GM21515 (cell line): ENCODE measurements around the gene WDR86.
A peak's percentile ranks its signal among the peaks of the same experiment; 100 is the strongest.

Source experiments
- ATAC-seq: cut with Tn5 transposase; IDR thresholded peaks from one replicate; pipeline ENCODE4 v1.9.1; 2021; ENCODE audit not compliant: unreplicated experiment

Gene WDR86

DNA sequence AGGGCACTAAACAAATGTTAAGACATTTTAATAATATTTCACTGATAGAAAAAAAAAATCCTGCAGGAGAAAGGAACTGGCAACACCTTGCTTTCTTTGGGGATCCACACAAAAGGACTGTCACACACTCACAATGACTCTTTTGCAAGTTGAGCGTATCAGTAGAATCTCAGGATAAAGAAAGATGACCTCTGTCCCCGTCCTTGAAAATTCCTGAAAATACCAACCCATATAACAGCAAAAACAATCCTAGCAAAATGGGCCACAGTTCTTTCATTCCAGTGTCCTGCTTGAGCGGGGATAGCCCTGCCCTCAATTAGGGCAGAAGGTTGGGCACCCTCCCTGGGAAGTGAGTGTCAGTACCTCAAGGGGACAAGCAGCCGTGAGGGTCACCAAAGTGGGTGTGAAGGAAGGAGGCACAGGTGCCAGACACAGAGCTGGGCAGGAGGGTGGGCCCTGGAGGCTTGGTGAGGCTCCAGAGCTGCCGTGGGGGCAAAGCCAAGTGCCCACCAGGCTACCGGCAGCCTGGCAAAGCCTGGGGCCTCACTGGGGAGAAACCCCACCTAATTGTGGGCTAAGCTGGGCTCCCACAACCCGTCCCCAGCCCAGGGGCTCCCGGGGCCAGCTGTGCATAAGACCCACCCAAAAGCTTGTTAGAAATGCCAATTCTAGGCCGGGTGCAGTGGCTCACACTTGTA is 2.8 kb downstream of the WDR86 start:
- no peak for ATAC-seq

DNA sequence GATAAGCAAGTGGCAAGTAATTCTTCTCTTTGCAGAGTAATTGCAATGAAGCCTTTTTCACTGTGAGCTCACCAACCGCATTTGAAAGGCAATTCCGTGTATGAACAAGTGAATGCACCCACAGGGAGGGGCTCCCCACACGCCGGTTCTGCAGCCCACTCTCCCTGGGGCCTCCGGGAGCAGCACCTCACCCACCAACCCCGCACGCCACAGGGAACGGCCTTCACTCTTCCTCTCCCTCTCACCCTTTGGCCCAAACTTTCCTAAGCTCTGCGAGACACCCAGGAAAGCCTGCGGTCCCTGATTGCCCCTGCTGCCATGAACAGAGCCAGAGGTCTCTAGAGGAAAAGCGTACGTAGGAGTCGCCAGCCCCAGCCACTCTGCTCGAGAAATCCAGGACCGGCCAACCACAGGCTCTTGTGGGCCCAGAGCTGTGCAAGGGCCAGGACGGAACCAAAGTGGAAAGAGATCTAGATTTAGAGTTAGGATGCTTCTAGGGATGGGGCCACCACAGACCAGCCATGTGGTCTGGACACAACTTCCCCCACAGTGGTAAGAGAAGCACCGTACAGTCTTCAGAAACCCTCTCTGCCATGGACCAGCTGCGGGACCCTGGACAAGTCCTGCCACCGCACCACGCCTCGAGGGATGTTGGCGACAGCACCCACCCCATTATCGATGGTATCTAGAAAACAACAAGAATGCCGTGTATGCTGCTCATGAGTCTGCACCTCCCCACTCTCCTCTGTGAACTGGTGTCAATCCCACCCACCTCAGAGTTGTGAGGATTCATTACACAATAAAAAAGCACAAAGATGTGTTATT is 3.6 kb downstream of the WDR86 start:
- no peak for ATAC-seq

DNA sequence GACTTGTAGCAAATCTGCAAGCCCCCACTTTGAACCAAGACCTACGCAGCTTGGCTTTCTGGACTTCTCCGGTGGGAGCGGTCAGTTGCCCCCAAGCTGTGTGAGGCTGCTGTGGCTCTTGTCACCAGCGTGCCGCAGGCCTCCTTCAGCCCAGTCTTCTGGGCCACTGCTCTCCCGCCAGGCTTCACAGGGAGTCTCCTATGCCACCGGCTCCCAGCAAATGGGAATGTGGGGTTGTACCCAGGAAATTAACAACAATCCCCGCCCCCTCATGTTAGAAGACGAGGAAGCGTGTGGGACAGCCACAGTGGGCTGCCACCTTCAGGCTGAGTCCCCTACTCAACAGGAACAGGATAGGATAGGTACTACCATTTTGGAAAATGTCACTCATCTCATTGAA is 4.2 kb downstream of the WDR86 start:
- no peak for ATAC-seq

DNA sequence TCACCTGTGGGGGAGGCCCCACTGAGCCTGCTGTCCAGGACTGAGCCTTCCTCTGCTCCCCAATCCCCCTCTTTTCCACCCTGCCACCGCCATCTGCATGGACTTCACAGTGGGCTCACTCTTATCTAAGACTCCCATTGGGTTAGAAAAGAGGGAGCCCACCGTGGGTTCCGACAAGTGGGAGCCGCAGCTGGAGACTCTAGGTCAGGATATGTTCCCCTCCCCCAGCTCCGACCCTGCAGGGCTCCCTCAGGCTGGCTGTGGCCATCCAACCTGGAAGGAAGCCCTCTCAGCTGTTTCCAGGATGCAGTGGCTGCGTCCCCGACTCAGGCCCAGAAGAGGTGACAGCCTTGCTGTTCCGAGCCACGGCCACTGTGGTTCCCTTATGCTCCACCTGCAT is 4.8 kb downstream of the WDR86 start:
- no peak for ATAC-seq

GRCh38 chr7:151404216-151405011 is 5.4 kb downstream of the WDR86 start:
- no peak for ATAC-seq

DNA sequence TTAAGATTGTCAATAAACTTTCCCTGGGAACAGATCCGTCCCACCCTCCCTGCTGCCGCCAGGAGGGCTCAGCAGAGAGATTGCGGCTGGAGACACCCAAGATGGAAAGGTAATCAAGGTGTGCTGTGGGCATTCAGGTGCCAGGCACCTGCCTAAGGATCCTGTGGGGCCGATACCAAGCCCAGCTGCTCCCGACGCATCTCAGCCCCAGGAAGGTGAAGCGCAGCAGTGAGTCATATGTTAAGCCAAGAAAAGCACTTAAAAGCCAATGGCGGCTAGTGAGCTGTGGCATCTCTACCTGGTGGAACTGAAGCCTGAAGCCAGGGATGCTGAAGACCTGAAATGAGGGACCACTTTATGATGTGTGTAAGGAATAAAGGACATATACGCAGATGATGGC is 6.1 kb downstream of the WDR86 start:
- no peak for ATAC-seq

DNA sequence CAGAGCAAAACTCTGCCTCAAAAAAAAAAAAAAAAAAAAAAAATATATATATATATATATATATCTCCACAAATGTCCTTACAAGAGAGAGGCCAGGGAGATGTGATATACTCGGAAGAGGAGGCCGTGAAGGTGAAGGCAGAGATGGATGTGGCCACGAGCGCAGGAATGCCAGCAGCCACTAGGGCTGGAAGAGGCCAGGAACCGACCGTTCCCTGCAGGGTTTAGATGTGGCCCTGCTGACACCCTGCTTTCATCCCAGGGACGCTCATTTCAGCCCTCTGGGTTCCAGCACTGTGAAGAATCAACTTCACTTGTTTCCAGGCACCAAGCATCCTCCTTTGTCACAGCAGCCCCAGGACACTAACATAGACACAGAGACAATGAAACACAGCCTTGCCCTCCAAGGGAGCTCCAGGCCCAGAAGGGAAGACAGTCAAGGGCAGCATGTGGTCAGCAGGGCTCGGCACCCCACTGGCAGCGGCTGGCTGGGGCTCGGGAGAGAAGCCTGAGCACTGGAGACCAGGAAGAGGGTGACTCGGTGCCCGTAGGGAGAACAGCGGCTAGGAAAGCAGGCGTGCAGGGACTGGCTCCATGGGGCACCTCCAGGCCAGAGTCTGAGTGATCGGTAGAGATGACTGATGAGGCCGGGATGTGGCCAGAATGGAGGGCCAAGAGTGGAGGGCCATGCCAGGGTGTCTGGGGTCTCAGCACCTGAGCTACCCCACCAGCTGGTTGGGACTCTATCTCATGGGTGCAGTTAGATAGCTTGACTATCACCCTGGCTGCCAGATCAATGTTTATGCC is 7.6 kb downstream of the WDR86 start:
- no peak for ATAC-seq

- ATAC-seq: peak; percentile 62
These were observed 9.1 kb downstream of the WDR86 start for GRCh38 chr7:151400626-151401315.

GRCh38 chr7:151399906-151400305 is 9.9 kb downstream of the WDR86 start:
- ATAC-seq: no peak

DNA sequence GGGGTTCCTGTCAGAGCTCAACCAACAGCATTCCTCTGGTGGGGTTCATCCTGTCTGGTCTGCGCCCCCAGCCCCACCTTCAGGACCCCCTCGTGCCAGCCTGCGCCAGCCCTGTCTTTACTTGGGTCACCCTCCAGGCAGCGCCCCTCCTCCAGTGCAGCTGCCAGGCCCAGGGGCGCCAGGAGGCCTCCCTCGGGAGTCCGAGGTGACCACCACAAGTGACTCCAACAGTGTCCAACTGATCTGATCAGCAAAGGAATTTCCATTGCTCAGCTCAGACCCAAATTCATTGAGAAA is 10.6 kb downstream of the WDR86 start:
- ATAC-seq: no peak

GRCh38 chr7:151398446-151399304 is 11.2 kb downstream of the WDR86 start:
- no peak for ATAC-seq

DNA sequence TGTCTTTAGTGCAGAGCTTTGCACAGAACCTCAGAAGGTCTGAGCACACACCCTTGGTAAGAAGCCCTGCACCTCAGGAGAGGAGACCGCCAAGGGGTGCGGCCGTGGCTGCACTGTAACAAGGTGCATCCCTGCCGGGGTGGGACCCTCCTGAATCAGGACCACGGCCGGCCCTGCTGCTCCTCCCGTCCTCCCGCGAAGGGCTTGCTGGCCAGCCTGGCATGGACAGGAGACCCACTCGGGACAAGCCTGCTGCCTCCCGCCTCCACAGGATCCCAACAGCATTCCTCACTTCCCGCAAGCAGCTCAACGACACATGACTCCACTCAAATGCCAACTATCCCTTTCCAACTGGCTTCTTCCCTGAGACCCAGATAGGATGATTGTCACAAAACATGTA is 12.8 kb downstream of the WDR86 start:
- no peak for ATAC-seq

DNA sequence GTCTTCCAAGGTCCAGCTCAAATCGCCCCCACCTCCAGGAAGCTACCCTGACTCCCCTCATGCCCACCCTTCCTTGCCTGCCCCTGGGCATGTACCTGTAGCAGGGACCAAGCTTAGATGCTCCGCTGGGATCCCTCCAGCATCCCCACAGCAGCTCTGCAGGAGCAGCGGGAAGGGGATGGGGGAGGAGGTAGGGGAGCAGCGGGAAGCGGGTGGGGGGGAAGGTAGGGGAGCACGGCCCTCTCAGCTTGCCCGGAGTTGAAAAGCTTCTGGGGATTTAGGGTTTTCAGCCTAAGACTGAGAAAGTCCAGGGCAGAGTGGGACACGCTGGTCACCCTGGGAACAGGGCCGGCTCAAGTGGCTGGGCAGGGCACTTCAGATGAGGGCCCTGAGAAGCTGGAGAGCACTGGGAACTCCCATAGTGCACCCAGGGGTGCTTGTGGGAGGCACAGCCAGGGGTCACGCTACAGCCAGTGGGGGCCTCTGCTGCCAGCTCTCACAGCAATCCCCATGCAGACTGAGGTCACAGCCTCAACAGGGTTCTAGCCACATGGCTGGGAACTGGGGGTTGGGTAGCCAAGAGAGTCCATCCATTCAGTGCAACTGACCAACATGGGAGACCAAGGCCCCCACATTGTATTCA is 13.4 kb downstream of the WDR86 start:
- no peak for ATAC-seq

- no peak for ATAC-seq
These were observed 14.8 kb downstream of the WDR86 start for GRCh38 chr7:151395036-151395367.

GRCh38 chr7:151394076-151395035 is 15.5 kb downstream of the WDR86 start:
- ATAC-seq: no peak

DNA sequence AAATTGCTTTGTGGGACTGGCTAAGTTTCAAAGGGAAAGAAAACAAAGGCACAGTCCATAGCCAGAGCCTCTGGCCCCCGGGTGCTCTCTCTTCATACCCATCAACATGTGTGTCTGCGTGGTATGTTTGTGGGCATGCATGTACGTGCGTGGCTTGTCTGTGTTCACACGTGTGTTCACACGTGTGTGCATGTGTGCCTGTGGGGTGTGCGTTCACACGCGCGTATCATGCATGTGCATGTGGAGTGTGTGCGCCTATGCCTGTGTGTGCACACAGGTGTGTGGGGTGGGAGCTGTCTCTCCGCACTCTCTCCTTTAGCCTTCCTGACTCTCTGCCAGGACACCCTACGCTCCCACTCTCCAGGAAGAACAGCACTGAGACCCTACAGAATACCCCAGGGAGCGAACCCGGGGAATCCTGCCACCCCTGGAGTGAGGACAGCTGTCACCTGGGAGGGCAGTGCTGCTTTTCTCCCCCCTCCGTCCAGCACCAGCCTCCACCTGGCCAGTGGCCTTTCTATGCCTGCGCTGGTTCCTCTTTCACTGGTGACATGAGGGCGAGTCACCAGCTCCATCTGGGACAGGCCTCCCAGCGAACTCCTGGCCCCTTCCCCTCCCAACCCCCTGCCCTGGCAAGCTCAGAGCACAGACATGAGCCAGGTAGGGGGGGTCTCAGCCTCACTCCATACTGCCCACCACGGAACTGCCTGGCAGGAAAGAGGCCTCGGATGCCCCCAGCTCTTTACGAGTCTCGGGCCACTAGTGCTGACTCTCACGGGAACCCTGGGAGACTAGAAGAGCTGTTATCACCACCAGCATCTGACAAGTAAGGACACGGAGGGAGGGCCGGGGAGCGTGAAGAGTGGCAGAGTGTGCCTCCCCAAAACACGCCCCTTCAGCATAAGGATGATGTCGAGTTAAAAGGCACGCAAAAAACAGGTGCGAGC is 16.5 kb downstream of the WDR86 start:
- ATAC-seq: no peak

DNA sequence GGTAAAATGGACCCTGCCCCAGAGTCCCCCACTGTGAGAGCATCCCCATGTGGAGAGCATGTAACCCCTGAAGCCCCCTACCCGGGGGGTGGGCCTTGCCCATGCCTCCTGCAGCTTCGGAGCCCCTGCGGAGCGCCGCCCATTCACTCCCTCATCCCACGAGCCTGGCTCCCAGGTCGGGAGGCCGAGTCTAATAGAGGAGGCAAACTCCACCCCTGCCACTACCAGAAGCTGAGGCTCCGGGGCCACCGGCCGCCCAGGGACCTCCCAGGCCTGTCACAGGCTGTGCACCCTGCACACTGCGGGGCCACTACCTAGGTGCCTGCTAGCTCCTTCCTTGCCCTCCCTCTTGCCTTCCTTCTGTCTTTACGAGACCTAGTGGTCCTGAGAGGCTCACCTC is 17.4 kb downstream of the WDR86 start:
- ATAC-seq: no peak
